HG02798 (cell line): ENCODE measurements around the gene MIEF1.

ENCODE experiments used
- ATAC-seq: cut with Tn5 transposase; IDR thresholded peaks from one replicate; pipeline ENCODE4 v1.9.1; 2021; ENCODE audit warnings: mild to moderate bottlenecking; ENCODE audit not compliant: unreplicated experiment, poor library complexity

The MIEF1 gene

GRCh38 chr22:39527481-39527961 lies 25.4 kb downstream of the MIEF1 start:
- no peak for ATAC-seq

DNA sequence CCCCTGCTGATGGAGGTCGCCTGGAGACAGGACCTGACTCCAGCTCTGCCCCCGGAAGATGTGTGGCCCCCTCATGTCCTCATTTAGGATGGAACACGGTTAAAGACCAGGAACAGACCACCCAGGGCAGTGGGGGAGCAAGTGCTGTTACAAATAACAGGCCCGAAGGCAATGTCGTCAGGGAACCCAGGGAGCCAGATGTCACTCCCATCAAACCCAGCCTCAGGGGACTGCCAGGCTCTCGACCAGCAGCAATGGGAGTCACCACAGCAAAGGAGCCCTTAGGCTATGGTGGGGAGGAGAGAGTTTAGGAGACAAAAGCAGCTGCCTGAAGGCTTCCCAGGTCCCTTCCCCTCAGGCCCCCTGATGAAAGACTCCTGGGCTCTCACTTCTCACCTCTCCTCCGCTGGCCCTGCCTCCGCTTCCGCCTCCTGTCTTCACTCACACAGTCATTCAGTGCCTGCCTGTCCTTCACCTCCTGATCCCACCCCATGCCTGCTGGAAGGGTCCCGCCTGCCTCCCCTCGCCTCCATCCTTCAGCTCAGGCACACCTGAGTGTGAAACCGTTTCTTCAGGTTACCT lies 26.1 kb downstream of the MIEF1 start:
- no peak for ATAC-seq

GRCh38 chr22:39528681-39529486 lies 26.8 kb downstream of the MIEF1 start:
- ATAC-seq = peak; percentile 35

GRCh38 chr22:39529487-39529851 lies 27.4 kb downstream of the MIEF1 start:
- no peak for ATAC-seq

DNA sequence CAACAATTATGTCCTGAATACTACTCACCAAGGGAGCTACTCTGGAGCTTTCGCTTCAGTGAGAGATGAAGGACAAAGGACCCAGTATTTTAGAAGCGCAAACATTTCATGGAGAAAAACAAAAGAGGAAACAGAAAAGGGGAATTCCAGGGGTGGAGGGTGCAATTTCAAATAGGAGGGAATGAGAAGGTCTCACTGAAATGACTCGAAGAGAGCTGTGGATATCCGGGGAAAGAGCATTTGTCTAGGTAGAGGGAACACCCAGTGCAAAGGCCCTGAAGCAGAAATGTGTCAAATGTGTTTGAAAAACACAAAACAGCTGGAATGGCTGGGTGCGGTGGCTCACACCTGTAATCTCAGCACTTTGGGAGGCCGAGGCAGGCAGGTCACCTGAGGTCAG lies 28.0 kb downstream of the MIEF1 start:
- ATAC-seq = no peak

GRCh38 chr22:39530692-39531331 lies 28.7 kb downstream of the MIEF1 start:
- no peak for ATAC-seq

- ATAC-seq = peak; percentile 79
Observed at GRCh38 chr22:39532215-39533073, 30.4 kb downstream of the MIEF1 start, which contains the start of gene RPS19BP1. TSS of gene RPS19BP1 (minus strand) at chr22:39532748. CDS start at chr22:39532738, 10 bp downstream.

DNA sequence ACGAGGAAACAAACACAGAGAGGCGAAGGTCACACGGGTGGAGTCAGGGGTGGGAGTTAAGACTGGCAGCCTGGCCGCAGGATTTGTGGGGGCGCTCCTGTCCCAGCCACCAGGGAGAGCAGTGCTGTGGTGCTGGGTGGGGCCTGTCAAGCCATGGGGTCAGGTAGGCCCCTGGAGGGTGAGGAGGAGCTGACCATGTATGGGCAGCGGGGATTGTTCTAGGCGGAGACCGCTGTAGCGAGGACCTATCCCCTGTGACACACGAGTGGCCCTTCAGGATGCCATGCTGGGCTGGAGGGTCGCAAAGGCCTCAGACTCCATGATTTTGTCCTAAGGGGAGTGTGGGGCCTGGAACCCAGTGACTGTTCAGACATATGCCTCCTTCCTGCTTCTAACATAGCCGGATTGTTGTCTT lies 32.0 kb downstream of the MIEF1 start:
- no peak for ATAC-seq

GRCh38 chr22:39534591-39535356 lies 32.7 kb downstream of the MIEF1 start:
- ATAC-seq = no peak

GRCh38 chr22:39535357-39535725 lies 33.3 kb downstream of the MIEF1 start:
- no peak for ATAC-seq

DNA sequence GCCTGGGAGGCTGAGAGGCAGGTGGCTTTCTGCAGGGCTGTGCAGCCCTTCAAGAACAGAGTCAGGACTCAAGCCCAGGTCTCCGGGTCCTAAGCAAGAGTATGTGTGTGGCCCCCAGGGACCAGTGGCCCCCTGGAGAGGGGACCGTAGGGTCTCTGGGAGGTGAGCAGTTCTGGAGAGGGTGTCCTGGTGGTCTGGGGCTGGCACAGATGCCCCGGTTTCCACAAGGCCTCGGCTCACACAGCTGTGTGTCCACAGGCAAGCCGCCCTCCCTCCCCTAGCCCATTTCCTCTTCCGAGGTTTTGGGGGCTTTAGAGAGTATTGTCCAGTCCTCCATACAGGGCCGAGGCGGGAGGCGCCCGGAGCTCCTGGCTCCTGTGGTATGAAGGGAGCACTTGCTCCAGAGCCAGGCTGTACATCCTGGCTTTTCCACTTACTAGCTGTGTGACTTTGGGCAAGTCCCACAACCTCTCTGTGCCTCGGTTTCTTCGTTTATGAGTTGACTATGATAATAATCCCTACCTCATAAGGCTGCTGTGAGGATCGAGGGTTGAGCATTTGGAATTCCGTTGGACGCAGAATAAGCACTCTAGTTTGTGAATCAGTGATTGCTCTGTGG lies 33.9 kb downstream of the MIEF1 start:
- no peak for ATAC-seq

- no peak for ATAC-seq
Observed at GRCh38 chr22:39536711-39537110, 34.6 kb downstream of the MIEF1 start.

GRCh38 chr22:39537975-39538374 lies 35.9 kb downstream of the MIEF1 start:
- no peak for ATAC-seq

DNA sequence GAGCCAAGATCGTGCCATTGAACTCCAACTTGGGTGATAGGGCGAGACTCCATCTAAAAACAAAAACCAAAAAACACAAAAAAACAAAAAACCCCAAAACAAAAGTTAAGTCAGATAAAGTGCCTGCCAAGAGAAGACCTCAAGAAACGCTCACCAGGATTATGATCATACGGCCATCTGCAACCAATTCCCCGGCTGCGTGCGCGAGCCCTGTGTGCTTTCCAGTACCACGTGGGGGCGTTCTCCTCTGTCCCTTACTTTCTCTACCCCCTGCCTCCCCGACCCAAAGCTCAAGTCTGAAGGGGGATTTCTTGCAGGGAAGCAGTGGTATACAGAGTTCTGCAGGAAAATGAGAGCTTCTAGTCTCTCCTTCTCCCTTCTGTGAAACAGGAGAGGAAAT lies 41.0 kb downstream of the MIEF1 start:
- no peak for ATAC-seq

- ATAC-seq = no peak
Observed at GRCh38 chr22:39545386-39546365, 43.6 kb downstream of the MIEF1 start.

- no peak for ATAC-seq
Observed at GRCh38 chr22:39546889-39547586, 44.9 kb downstream of the MIEF1 start.

- no peak for ATAC-seq
Observed at GRCh38 chr22:39547587-39547947, 45.5 kb downstream of the MIEF1 start.

- no peak for ATAC-seq
Observed at GRCh38 chr22:39553429-39553828, 51.3 kb downstream of the MIEF1 start.
